IMR-90 (cell line): ENCODE results near the gene AGBL1. TPM values are rescaled to one million over a fixed set of nuclear protein-coding genes. Genes with fewer than 3 reads are reported as not detected.

ENCODE experiments used
- ATAC-seq: fragments of 200-7000 bp; cut with Tn5 transposase; 2 replicates; pipeline ENCODE4 v1.9.1; 2020; ENCODE audit warnings: low read depth, mild to moderate bottlenecking, moderate library complexity
- BruUV-seq: library from RNA; stranded (reverse); fragments of 400-500 nt; replicated peaks from 2 replicates; lab custom pipeline; 2021; lab: Mats Ljungman, UMichigan
- CTCF ChIA-PET: fragments of 300-600 bp; formaldehyde crosslinking; extraction: SDS; loops from one replicate; lab custom pipeline; 2021; ENCODE audit warnings: antibody characterized with exemption; lab: Yijun Ruan, JAX
- POLR2A ChIA-PET: fragments of 300-600 bp; sonication (Branson Sonifier 250); formaldehyde crosslinking; loops from one replicate; lab custom pipeline; 2022; ENCODE audit warnings: antibody characterized with exemption; ENCODE audit not compliant: unreplicated experiment; lab: Charles Lee
- DNase-seq: peaks from one replicate; pipeline ENCODE4 v3.0.0; 2013
- H2AFZ ChIP-seq: replicated peaks from 2 replicates; pipeline ENCODE3; 2013; ENCODE audit warnings: low read length, mild to moderate bottlenecking; ENCODE audit not compliant: poor library complexity
- H2AK5ac ChIP-seq: 2 replicates; pipeline ENCODE4 v1.6.1; 2013; ENCODE audit warnings: low read depth, low read length, inconsistent platforms
- H2AK9ac ChIP-seq: replicated peaks from 2 replicates; pipeline ENCODE3; 2013; ENCODE audit warnings: mild to moderate bottlenecking, low read depth, low read length, moderate library complexity; ENCODE audit not compliant: poor library complexity
- H2BK120ac ChIP-seq: 2 replicates; pipeline ENCODE4 v1.6.1; 2013; ENCODE audit warnings: low read depth, low read length, inconsistent platforms
- H2BK15ac ChIP-seq: 3 replicates; pipeline ENCODE4 v1.6.1; 2013; ENCODE audit warnings: low read depth, low read length, inconsistent platforms
- H2BK20ac ChIP-seq: 2 replicates; pipeline ENCODE4 v1.6.1; 2013; ENCODE audit warnings: low read depth, mild to moderate bottlenecking, inconsistent platforms, low read length, moderate library complexity
- H2BK5ac ChIP-seq: 2 replicates; pipeline ENCODE4 v1.6.1; 2013; ENCODE audit warnings: mild to moderate bottlenecking, low read depth, low read length, inconsistent platforms; ENCODE audit not compliant: poor library complexity, severe bottlenecking
- H3K14ac ChIP-seq: replicated peaks from 2 replicates; pipeline ENCODE4 v1.6.1; 2013; ENCODE audit warnings: low read depth, low read length, inconsistent platforms
- H3K18ac ChIP-seq: 2 replicates; pipeline ENCODE4 v1.6.1; 2013; ENCODE audit warnings: low read depth, low read length, control low read depth
- H3K23ac ChIP-seq: 2 replicates; pipeline ENCODE4 v1.6.1; 2013; ENCODE audit warnings: low read depth, low read length, inconsistent platforms
- H3K27ac ChIP-seq: 2 replicates; pipeline ENCODE4 v1.5.1; 2013; ENCODE audit warnings: mild to moderate bottlenecking, control low read depth, low read length; ENCODE audit not compliant: insufficient read depth
- H3K27me3 ChIP-seq: 2 replicates; pipeline ENCODE4 v1.6.1; 2013; ENCODE audit warnings: low read length; ENCODE audit not compliant: control insufficient read depth, insufficient read depth
- H3K36me3 ChIP-seq: 2 replicates; pipeline ENCODE4 v1.6.1; 2013; ENCODE audit warnings: low read length, mixed read lengths; ENCODE audit not compliant: control insufficient read depth, insufficient read depth
- H3K4ac ChIP-seq: 2 replicates; pipeline ENCODE4 v1.6.1; 2013; ENCODE audit warnings: low read depth, low read length, inconsistent platforms
- H3K4me1 ChIP-seq: 2 replicates; pipeline ENCODE4 v1.6.1; 2013; ENCODE audit warnings: low read length, mixed read lengths; ENCODE audit not compliant: control insufficient read depth, insufficient read depth
- H3K4me2 ChIP-seq: 2 replicates; pipeline ENCODE4 v1.6.1; 2013; ENCODE audit warnings: low read depth, mild to moderate bottlenecking, control low read depth, low read length, moderate library complexity
- H3K4me3 ChIP-seq: 2 replicates; pipeline ENCODE4 v1.5.1; 2013; ENCODE audit warnings: low read depth, mild to moderate bottlenecking, control low read depth, low read length, moderate library complexity; ENCODE audit not compliant: insufficient read depth
- H3K56ac ChIP-seq: 2 replicates; pipeline ENCODE4 v1.6.1; 2013; ENCODE audit warnings: low read length, inconsistent platforms; ENCODE audit not compliant: insufficient read depth; ENCODE audit errors: extremely low read depth
- H3K79me1 ChIP-seq, 2 experiments: 2 replicates each; pipeline ENCODE4 v1.6.1; 2013; ENCODE audit warnings: low read length in 2 of 2, inconsistent platforms in 1 of 2, low read depth in 1 of 2
- H3K9ac ChIP-seq: 2 replicates; pipeline ENCODE4 v1.6.1; 2013; ENCODE audit warnings: low read depth, low read length, control low read depth
- H3K9me1 ChIP-seq: 2 replicates; pipeline ENCODE4 v1.6.1; 2013; ENCODE audit warnings: low read length, inconsistent platforms; ENCODE audit not compliant: insufficient read depth
- H3K9me3 ChIP-seq: 2 replicates; pipeline ENCODE4 v1.6.1; 2013; ENCODE audit warnings: low read length; ENCODE audit not compliant: control insufficient read depth, insufficient read depth
- H4K20me1 ChIP-seq: 2 replicates; pipeline ENCODE4 v1.6.1; 2013; ENCODE audit warnings: low read length, inconsistent platforms; ENCODE audit not compliant: insufficient read depth
- H4K5ac ChIP-seq: 2 replicates; pipeline ENCODE4 v1.6.1; 2013; ENCODE audit warnings: mild to moderate bottlenecking, low read depth, low read length, control low read depth
- H4K8ac ChIP-seq, 2 experiments: 2 replicates each; pipeline ENCODE4 v1.6.1; 2013; ENCODE audit warnings: low read depth in 2 of 2, low read length in 2 of 2, control low read depth in 1 of 2, inconsistent platforms in 1 of 2
- H4K91ac ChIP-seq: 2 replicates; pipeline ENCODE4 v1.6.1; 2013; ENCODE audit warnings: low read depth, low read length, inconsistent platforms; ENCODE audit not compliant: insufficient read depth
- CHD1 ChIP-seq: IDR thresholded peaks from 2 replicates; pipeline ENCODE4 v1.6.1; 2012; ENCODE audit warnings: low read depth, low read length, improper control_type of control experiment
- FOS ChIP-seq: fragments of 150-350 bp; IDR thresholded peaks from 2 replicates; pipeline ENCODE4 v1.6.1; 2016; ENCODE audit warnings: low read depth, low read length
- MAZ ChIP-seq: IDR thresholded peaks from 2 replicates; pipeline ENCODE4 v1.6.1; 2012; ENCODE audit warnings: low read depth, mild to moderate bottlenecking, low read length, improper control_type of control experiment, moderate library complexity, borderline replicate concordance
- NFE2L2 ChIP-seq: fragments of 150-350 bp; IDR thresholded peaks from 2 replicates; pipeline ENCODE4 v1.6.1; 2016; ENCODE audit warnings: low read depth, mild to moderate bottlenecking, low read length
- POLR2A ChIP-seq: IDR thresholded peaks from 2 replicates; pipeline ENCODE4 v1.6.1; 2012; ENCODE audit warnings: mild to moderate bottlenecking, low read depth, low read length
- RAD21 ChIP-seq: IDR thresholded peaks from 2 replicates; pipeline ENCODE4 v1.6.1; 2012; ENCODE audit warnings: low read length, improper control_type of control experiment
- WGBS, 2 experiments: methylation state at CpG; one replicate each; pipeline versions ENCODE4 v1.1.5 to v1.1.7; 2013; ENCODE audit warnings: missing lambda C conversion rate in 2 of 2; ENCODE audit not compliant: insufficient read length in 1 of 2; ENCODE audit errors: extremely low coverage in 2 of 2; 5-methylcytosine and 5-hydroxymethylcytosine counted together
- dilution Hi-C: fragments of 300-500 bp; cut with HindIII; formaldehyde crosslinking; loops from one replicate; pipeline ENCODE4 v1.14.3; 2018; ENCODE audit warnings: low sequenced_read_pairs; ENCODE audit not compliant: unreplicated experiment
- in situ Hi-C: fragments of 300-500 bp; cut with MboI; formaldehyde crosslinking; loops from 3 replicates; pipeline ENCODE4 v1.14.3; 2019; ENCODE audit warnings: low sequenced_read_pairs, inconsistent platforms, mixed read lengths
- intact Hi-C: fragments of 100-400 bp; cut with micrococcal nuclease; formaldehyde crosslinking; loops from 2 replicates; pipeline ENCODE4 v1.10.0; 2022
- polyA plus RNA-seq, 3 experiments: library from polyadenylated mRNA; depleted of rRNA; stranded (reverse); fragments of >200 nt; gene quantifications; 2 replicates each; pipeline ENCODE4 v1.2.3, GENCODE V29; 2012; ENCODE audit warnings: low replicate concordance in 1 of 3
- total RNA-seq: library from RNA; depleted of rRNA; stranded (reverse); fragments of >200 nt; gene quantifications from 2 replicates; pipeline ENCODE4 v1.2.3, GENCODE V29; 2012
- TF ChIP-seq, protein P1 (sequence below): fragments of 150-350 bp; IDR thresholded peaks from 2 replicates; pipeline ENCODE4 v1.6.1; 2017; ENCODE audit warnings: mild to moderate bottlenecking, antibody characterized with exemption, low read length, low read depth

The AGBL1 gene
- total and polyA plus RNA-seq, 2 of the 4 experiments (the other 2 are of a cell fraction) = not detected

DNA sequence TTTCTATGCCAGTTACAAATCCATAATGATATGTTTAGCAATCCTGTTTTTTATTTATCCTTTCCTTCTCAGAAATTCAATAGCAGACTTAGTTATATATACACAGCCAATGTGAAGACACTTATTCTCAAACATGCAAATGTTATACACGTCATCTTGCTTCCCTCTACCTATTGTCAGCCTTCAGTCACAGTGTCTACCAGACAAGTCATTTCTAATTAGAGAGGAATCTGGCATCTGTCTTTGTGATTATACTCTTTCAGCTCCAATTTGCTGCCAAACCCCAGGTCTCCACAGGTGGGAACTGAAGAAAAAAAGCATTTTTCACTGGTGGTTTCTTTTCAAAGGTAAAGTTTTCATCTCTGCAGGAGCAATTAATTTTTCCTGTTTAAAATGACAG is 793.1 kb downstream of the AGBL1 start:
- H2BK5ac ChIP-seq = no peak overlapping the region
- in situ Hi-C loops (no loop called here), dilution Hi-C loops (no loop called here), intact Hi-C loops (no loop called here)
- H3K4me1 ChIP-seq = no peaks in the 10 kb centered on the region
- H4K20me1 ChIP-seq = no peaks in the 10 kb centered on the region
- no CpG with 5 or more reads among the region's 1 CpG for WGBS, 2 experiments
- DNase-seq = no peak
- no peak overlapping the region for H2BK20ac ChIP-seq
- H3K4ac ChIP-seq = no peak overlapping the region
- no peak overlapping the region for H3K4me3 ChIP-seq
- no peak overlapping the region for H3K14ac ChIP-seq
- TF ChIP-seq POLR2A (no peak), MAZ (no peak), FOS (no peak), NFE2L2 (no peak), RAD21 (no peak), CHD1 (no peak)
- TF ChIP-seq, protein P1, sequence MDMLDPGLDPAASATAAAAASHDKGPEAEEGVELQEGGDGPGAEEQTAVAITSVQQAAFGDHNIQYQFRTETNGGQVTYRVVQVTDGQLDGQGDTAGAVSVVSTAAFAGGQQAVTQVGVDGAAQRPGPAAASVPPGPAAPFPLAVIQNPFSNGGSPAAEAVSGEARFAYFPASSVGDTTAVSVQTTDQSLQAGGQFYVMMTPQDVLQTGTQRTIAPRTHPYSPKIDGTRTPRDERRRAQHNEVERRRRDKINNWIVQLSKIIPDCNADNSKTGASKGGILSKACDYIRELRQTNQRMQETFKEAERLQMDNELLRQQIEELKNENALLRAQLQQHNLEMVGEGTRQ = no peak
- no peak overlapping the region for H4K5ac ChIP-seq
- H3K27me3 ChIP-seq = no peaks in the 10 kb centered on the region
- peaks cover 16% of the 10 kb centered on the region for H3K9me3 ChIP-seq
- BruUV-seq = no TSS peak
- H2BK120ac ChIP-seq = no peak overlapping the region
- no peak overlapping the region for H3K9ac ChIP-seq
- H3K56ac ChIP-seq = no peak overlapping the region
- H3K79me1 ChIP-seq = no peaks in the 10 kb centered on the region
- POLR2A ChIA-PET = no interaction called here
- no peak overlapping the region for H2AK9ac ChIP-seq
- H2AK5ac ChIP-seq = no peak overlapping the region
- no peak for ATAC-seq
- H4K91ac ChIP-seq = no peak overlapping the region
- H3K36me3 ChIP-seq = no peaks in the 10 kb centered on the region
- CTCF ChIA-PET = no interaction called here
- no peak overlapping the region for H3K27ac ChIP-seq
- H2AFZ ChIP-seq = no peak overlapping the region
- H3K23ac ChIP-seq = no peak overlapping the region
- no peak overlapping the region for H2BK15ac ChIP-seq
- no peaks in the 10 kb centered on the region for H3K9me1 ChIP-seq
- no peak overlapping the region for H4K8ac ChIP-seq
- H3K4me2 ChIP-seq = no peak overlapping the region
- no peak overlapping the region for H3K18ac ChIP-seq
